ENCODE results near the gene PRRX2. TPM values are rescaled to one million over a fixed set of nuclear protein-coding genes. Genes with fewer than 3 reads are reported as not detected.

Gene PRRX2
- total and polyA plus RNA-seq, 2 of the 4 experiments (the other 2 are of a cell fraction) = 12.7 to 35.5 TPM

DNA sequence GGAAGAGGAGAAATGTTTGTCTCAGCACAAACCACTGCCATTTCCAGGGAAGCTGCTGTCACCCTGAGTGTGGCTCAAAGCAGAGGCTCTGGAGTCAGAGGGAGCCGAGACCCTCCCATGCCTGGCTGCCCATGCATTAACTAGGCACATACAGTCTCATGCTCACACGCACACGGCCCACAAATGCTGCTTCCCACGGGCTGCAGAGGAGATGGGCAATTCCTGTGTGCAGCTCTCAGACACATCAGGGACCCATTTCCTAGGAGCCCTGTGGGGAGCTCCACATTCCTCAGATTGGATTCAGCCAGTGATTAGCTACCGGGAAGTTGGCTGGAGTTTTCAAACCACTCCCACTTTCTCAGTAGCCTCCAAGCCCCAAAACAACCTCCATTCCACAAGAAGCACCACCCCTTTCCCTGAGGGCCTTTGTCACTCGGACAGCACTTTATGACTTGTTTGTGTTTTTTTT lies 96.5 kb downstream of the PRRX2 start:
- DNase-seq (peak; percentile 83), ATAC-seq (ENCODE audit: low read depth) (peak; percentile 66)
- Histone ChIP-seq H3K9ac (ENCODE audit: low read depth, low read length) (peak overlapping the region; percentile 64), H2AFZ (replicated peaks; ENCODE audit: low read length, poor library complexity) (peak overlapping the region; percentile 77), H4K20me1 (ENCODE audit: insufficient read depth, low read length) (no peaks in the 10 kb centered on the region; the same call in 1 of the 2 replicates), H3K4me2 (ENCODE audit: low read depth, low read length) (peak overlapping the region; percentile 85), H3K4ac (ENCODE audit: low read depth, low read length) (peak overlapping the region; percentile 93), H4K91ac (ENCODE audit: insufficient read depth, low read depth, low read length) (peak overlapping the region; percentile 95), H4K8ac (ENCODE audit: low read depth in 2 of 2, low read length in 2 of 2) (peak overlapping the region; percentile 45 to 91; a peak in 3 of 4 replicates), H3K79me1 (ENCODE audit: low read depth in 1 of 2, low read length in 2 of 2) (no peaks in the 10 kb centered on the region), H4K5ac (ENCODE audit: low read depth, low read length) (peak overlapping the region; percentile 96), H3K27ac (ENCODE audit: insufficient read depth, low read length) (peak overlapping the region; percentile 98), H2BK20ac (ENCODE audit: low read depth, low read length) (peak overlapping the region; percentile 87), H3K9me1 (ENCODE audit: insufficient read depth, low read length) (peaks cover 15% of the 10 kb centered on the region), H3K14ac (replicated peaks; ENCODE audit: low read depth, low read length) (peak overlapping the region; percentile 86), H2BK15ac (ENCODE audit: low read depth, low read length) (peak overlapping the region; percentile 77), H3K36me3 (ENCODE audit: control insufficient read depth, insufficient read depth, low read length) (no peaks in the 10 kb centered on the region), H2BK120ac (ENCODE audit: low read depth, low read length) (peak overlapping the region; percentile 95), H3K18ac (ENCODE audit: low read depth, low read length) (peak overlapping the region; percentile 97), H3K23ac (ENCODE audit: low read depth, low read length) (peak overlapping the region; percentile 90; the same call in 1 of the 2 replicates), H3K56ac (ENCODE audit: extremely low read depth, insufficient read depth, low read length) (peak overlapping the region; percentile 27; the same call in 1 of the 2 replicates), H2AK5ac (ENCODE audit: low read depth, low read length) (peak overlapping the region; percentile 91), H2AK9ac (replicated peaks; ENCODE audit: low read depth, low read length, poor library complexity) (peak overlapping the region; percentile 56), H2BK5ac (ENCODE audit: low read depth, low read length, poor library complexity, severe bottlenecking) (peak overlapping the region; percentile 98), H3K4me3 (ENCODE audit: insufficient read depth, low read depth, low read length) (no peak overlapping the region), H3K4me1 (ENCODE audit: control insufficient read depth, insufficient read depth, low read length) (peaks cover 18% of the 10 kb centered on the region), H3K9me3 (ENCODE audit: control insufficient read depth, insufficient read depth, low read length) (no peaks in the 10 kb centered on the region), H3K27me3 (ENCODE audit: control insufficient read depth, insufficient read depth, low read length) (no peaks in the 10 kb centered on the region)
- BruUV-seq (replicated peaks) = no TSS peak
- dilution Hi-C loops (cut with HindIII; ENCODE audit: low sequenced_read_pairs, unreplicated experiment) (no loop called here), intact Hi-C loops (cut with micrococcal nuclease) (loop anchor here (2.0 kb wide), 1 partner anchor 15 kb away; no protein-coding TSS in a partner anchor), in situ Hi-C loops (cut with MboI; ENCODE audit: low sequenced_read_pairs) (no loop called here)
- WGBS, 2 experiments (ENCODE audit: extremely low coverage in 2 of 2, insufficient read length in 1 of 2) = 18% methylated on average over 4 of the region's 6 CpGs; no CpG with 5 or more reads in 1 of the 2 experiments
- ChIA-PET POLR2A (ENCODE audit: unreplicated experiment) (interaction anchor here (1.2 kb wide), 1 partner anchor 9 kb away, joined by 3 read pairs; the partner anchor contains the start of gene PTGES), CTCF (interaction anchor here (0.7 to 2.8 kb wide), 3 partner anchors 24 to 50 kb away, joined by 3 to 13 read pairs (median 4); no protein-coding TSS in a partner anchor)
- 0 out of 2 replicates have a peak, but pooled peaks have one; percentile 26 for TF ChIP-seq CHD1 (IDR thresholded peaks at IDR 0.05; ENCODE audit: low read depth, low read length)
- TF ChIP-seq BHLHE40 (IDR thresholded peaks at IDR 0.05; ENCODE audit: low read depth, low read length) = no peak

All from IMR-90 (cell line).